PFSK-1 (cell line): ENCODE measurements around the gene TRIM10.

Source experiments
- FOXP2 ChIP-seq: optimal IDR thresholded peaks from 2 replicates; pipeline ENCODE3; 2011; ENCODE audit warnings: borderline replicate concordance, control low read depth, inconsistent platforms; ENCODE audit not compliant: insufficient read depth; ENCODE audit errors: extremely low read length, extremely low read depth
- POLR2AphosphoS5 ChIP-seq: IDR thresholded peaks from 2 replicates; pipeline ENCODE4 v1.6.1; 2012; ENCODE audit warnings: low read depth, mild to moderate bottlenecking, control low read depth, low read length, moderate library complexity
- SIN3A ChIP-seq: IDR thresholded peaks from 2 replicates; pipeline ENCODE4 v1.6.1; 2012; ENCODE audit warnings: mild to moderate bottlenecking, low read length, moderate library complexity, borderline replicate concordance; ENCODE audit not compliant: insufficient read depth
- TF ChIP-seq, protein P1 (sequence below), 2 experiments: IDR thresholded peaks; 2 replicates each; pipeline versions ENCODE4 v1.6.1 to v1.8.0; 2011 to 2012; ENCODE audit warnings: low read depth in 2 of 2, low read length in 2 of 2, control low read depth in 1 of 2, inconsistent platforms in 1 of 2, mild to moderate bottlenecking in 1 of 2, moderate library complexity in 1 of 2; ENCODE audit not compliant: insufficient read depth in 1 of 2

DNA sequence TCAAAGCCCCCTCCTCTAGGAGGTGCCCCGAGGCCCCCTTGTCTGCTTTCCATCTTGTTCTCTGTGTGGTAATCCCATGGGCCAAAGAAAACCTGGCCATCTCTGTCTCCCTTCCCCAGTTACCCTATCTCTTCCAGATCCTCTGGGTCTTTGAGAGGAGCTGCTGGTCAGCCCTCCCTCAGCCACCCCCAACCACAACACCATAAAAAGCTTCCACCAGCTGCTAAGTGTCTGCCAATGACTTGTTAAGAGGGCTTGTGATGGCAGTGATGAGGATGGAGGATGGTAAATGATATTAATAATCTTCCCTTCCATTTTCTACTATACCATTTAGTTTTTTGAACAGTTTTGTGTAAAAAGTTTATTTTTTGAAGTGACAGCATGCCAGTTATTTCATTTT lies 34.9 kb upstream of the TRIM10 start:
- no peak for TF ChIP-seq POLR2AphosphoS5
- TF ChIP-seq, protein P1, sequence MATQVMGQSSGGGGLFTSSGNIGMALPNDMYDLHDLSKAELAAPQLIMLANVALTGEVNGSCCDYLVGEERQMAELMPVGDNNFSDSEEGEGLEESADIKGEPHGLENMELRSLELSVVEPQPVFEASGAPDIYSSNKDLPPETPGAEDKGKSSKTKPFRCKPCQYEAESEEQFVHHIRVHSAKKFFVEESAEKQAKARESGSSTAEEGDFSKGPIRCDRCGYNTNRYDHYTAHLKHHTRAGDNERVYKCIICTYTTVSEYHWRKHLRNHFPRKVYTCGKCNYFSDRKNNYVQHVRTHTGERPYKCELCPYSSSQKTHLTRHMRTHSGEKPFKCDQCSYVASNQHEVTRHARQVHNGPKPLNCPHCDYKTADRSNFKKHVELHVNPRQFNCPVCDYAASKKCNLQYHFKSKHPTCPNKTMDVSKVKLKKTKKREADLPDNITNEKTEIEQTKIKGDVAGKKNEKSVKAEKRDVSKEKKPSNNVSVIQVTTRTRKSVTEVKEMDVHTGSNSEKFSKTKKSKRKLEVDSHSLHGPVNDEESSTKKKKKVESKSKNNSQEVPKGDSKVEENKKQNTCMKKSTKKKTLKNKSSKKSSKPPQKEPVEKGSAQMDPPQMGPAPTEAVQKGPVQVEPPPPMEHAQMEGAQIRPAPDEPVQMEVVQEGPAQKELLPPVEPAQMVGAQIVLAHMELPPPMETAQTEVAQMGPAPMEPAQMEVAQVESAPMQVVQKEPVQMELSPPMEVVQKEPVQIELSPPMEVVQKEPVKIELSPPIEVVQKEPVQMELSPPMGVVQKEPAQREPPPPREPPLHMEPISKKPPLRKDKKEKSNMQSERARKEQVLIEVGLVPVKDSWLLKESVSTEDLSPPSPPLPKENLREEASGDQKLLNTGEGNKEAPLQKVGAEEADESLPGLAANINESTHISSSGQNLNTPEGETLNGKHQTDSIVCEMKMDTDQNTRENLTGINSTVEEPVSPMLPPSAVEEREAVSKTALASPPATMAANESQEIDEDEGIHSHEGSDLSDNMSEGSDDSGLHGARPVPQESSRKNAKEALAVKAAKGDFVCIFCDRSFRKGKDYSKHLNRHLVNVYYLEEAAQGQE (IDR thresholded peaks at IDR 0.05; ENCODE audit: insufficient read depth in 1 of 2, low read depth in 2 of 2, low read length in 2 of 2): no peak
- TF ChIP-seq SIN3A: no peak
- TF ChIP-seq FOXP2: no peak
